Testis (tissue), 2 donors: ENCODE results near the gene GJA1.

ENCODE experiments used
- POLR2A ChIP-seq: fragments of 450-650 bp; IDR thresholded peaks from one replicate; pipeline ENCODE4 v1.6.1; 2017; ENCODE audit warnings: antibody characterized with exemption, mild to moderate bottlenecking, moderate library complexity
- TF ChIP-seq, protein P1 (sequence below), 3 experiments: fragments of 450-650 bp in 2 of 3; fragments of 200-600 bp in 1 of 3; sonication (generic) in 1 of 3; IDR thresholded peaks; one replicate each; pipeline ENCODE4 v1.5.1; 2016 to 2019; ENCODE audit warnings: antibody characterized with exemption in 3 of 3, mild to moderate bottlenecking in 2 of 3, moderate library complexity in 1 of 3

GRCh38 chr6:121453191-121453590 lies 17.7 kb downstream of the GJA1 start:
- TF ChIP-seq POLR2A = no peak
- TF ChIP-seq, protein P1, sequence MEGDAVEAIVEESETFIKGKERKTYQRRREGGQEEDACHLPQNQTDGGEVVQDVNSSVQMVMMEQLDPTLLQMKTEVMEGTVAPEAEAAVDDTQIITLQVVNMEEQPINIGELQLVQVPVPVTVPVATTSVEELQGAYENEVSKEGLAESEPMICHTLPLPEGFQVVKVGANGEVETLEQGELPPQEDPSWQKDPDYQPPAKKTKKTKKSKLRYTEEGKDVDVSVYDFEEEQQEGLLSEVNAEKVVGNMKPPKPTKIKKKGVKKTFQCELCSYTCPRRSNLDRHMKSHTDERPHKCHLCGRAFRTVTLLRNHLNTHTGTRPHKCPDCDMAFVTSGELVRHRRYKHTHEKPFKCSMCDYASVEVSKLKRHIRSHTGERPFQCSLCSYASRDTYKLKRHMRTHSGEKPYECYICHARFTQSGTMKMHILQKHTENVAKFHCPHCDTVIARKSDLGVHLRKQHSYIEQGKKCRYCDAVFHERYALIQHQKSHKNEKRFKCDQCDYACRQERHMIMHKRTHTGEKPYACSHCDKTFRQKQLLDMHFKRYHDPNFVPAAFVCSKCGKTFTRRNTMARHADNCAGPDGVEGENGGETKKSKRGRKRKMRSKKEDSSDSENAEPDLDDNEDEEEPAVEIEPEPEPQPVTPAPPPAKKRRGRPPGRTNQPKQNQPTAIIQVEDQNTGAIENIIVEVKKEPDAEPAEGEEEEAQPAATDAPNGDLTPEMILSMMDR (IDR thresholded peaks at IDR 0.05) = no peak
